Measurements from ENCODE around the gene LPP.

The LPP gene

DNA sequence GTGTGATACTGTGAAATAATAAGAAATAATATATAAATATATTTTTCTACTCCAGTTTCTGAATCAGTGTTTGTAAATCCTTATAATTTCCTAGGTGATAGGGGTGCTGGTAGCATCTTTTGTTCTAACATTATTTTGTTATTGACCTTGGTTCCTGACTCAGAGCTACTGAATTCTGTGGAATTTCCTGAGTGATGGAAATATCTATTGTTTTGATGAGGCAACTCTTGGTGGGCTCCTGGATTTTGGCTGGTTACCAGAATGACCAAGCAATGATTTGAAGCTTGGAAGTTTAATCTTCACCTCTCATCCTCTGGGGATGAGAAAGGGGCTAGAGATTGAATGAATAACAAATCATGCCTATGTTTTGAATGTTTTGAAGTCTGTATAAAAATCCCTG, 377.3 kb downstream of the LPP start:
- Histone ChIP-seq H3K4me3 (ENCODE audit: low read depth, low read length, poor library complexity, severe bottlenecking) (no peak overlapping the region), H3K27me3 (ENCODE audit: insufficient read depth, low read length) (no peaks in the 10 kb centered on the region), H3F3A (ENCODE audit: insufficient read depth, low read length) (no peaks in the 10 kb centered on the region), H3K9me3 (ENCODE audit: low read length) (no peaks in the 10 kb centered on the region), H3K4me1 (ENCODE audit: insufficient read depth, low read length, severe bottlenecking) (no peaks in the 10 kb centered on the region), H3K9ac (ENCODE audit: low read length) (no peak overlapping the region), H2AFZ (ENCODE audit: low read length) (no peak overlapping the region), H3K79me2 (ENCODE audit: insufficient read depth, low read length) (no peaks in the 10 kb centered on the region), H3K36me3 (ENCODE audit: insufficient read depth, low read length) (no peaks in the 10 kb centered on the region), H3K27ac (ENCODE audit: low read depth, low read length, poor library complexity, severe bottlenecking) (no peak overlapping the region), H3K4me2 (ENCODE audit: low read length) (no peak overlapping the region), H4K20me1 (ENCODE audit: insufficient read depth, low read length) (no peaks in the 10 kb centered on the region), H3K9me2 (ENCODE audit: low read depth, low read length) (no peaks in the 10 kb centered on the region)
- TF ChIP-seq, protein P1, sequence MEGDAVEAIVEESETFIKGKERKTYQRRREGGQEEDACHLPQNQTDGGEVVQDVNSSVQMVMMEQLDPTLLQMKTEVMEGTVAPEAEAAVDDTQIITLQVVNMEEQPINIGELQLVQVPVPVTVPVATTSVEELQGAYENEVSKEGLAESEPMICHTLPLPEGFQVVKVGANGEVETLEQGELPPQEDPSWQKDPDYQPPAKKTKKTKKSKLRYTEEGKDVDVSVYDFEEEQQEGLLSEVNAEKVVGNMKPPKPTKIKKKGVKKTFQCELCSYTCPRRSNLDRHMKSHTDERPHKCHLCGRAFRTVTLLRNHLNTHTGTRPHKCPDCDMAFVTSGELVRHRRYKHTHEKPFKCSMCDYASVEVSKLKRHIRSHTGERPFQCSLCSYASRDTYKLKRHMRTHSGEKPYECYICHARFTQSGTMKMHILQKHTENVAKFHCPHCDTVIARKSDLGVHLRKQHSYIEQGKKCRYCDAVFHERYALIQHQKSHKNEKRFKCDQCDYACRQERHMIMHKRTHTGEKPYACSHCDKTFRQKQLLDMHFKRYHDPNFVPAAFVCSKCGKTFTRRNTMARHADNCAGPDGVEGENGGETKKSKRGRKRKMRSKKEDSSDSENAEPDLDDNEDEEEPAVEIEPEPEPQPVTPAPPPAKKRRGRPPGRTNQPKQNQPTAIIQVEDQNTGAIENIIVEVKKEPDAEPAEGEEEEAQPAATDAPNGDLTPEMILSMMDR (IDR thresholded peaks at IDR 0.05; ENCODE audit: low read length), result no peak
- TF ChIP-seq EZH2 (IDR thresholded peaks at IDR 0.05; ENCODE audit: borderline replicate concordance, low read length), result no peak

DNA sequence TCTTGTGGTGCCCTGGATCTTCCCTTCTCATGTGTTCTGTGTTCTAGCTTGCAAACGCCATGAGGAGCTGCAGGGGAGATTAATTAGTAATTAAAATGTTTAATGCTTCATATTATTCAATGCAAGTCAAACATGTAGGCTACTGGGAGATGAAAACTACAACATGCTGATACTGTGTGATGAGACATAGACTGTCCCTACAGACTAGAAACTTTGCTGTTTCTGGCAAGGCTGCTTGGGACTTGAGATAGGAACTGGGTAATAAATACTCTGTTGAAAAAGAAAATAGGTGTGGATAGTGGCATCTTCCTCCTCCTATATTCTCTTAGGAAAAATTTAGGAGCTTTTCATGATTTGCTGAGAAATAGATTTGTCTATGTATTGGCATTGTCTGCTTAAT, 379.2 kb downstream of the LPP start:
- Histone ChIP-seq H3K79me2 (ENCODE audit: insufficient read depth, low read length) (no peaks in the 10 kb centered on the region), H3K27ac (ENCODE audit: low read depth, low read length, poor library complexity, severe bottlenecking) (no peak overlapping the region), H3K4me2 (ENCODE audit: low read length) (no peak overlapping the region), H4K20me1 (ENCODE audit: insufficient read depth, low read length) (no peaks in the 10 kb centered on the region), H2AFZ (ENCODE audit: low read length) (no peak overlapping the region), H3K9me3 (ENCODE audit: low read length) (no peaks in the 10 kb centered on the region), H3K9ac (ENCODE audit: low read length) (no peak overlapping the region), H3K27me3 (ENCODE audit: insufficient read depth, low read length) (no peaks in the 10 kb centered on the region), H3K4me3 (ENCODE audit: low read depth, low read length, poor library complexity, severe bottlenecking) (no peak overlapping the region), H3K36me3 (ENCODE audit: insufficient read depth, low read length) (no peaks in the 10 kb centered on the region), H3F3A (ENCODE audit: insufficient read depth, low read length) (no peaks in the 10 kb centered on the region), H3K9me2 (ENCODE audit: low read depth, low read length) (no peaks in the 10 kb centered on the region), H3K4me1 (ENCODE audit: insufficient read depth, low read length, severe bottlenecking) (no peaks in the 10 kb centered on the region)
- TF ChIP-seq, protein P1 (IDR thresholded peaks at IDR 0.05; ENCODE audit: low read length), result no peak
- no peak for TF ChIP-seq EZH2 (IDR thresholded peaks at IDR 0.05; ENCODE audit: borderline replicate concordance, low read length)

GRCh38 chr3:188533612-188534357, 379.8 kb downstream of the LPP start:
- no peaks in the 10 kb centered on the region for H3K4me1 ChIP-seq (ENCODE audit: insufficient read depth, low read length, severe bottlenecking)
- no peak overlapping the region for H2AFZ ChIP-seq (ENCODE audit: low read length)
- H3K36me3 ChIP-seq (ENCODE audit: insufficient read depth, low read length), result no peaks in the 10 kb centered on the region
- H3K9me3 ChIP-seq (ENCODE audit: low read length), result no peaks in the 10 kb centered on the region
- no peak overlapping the region for H3K9ac ChIP-seq (ENCODE audit: low read length)
- H3K79me2 ChIP-seq (ENCODE audit: insufficient read depth, low read length), result no peaks in the 10 kb centered on the region
- no peak overlapping the region for H3K4me2 ChIP-seq (ENCODE audit: low read length)
- H3F3A ChIP-seq (ENCODE audit: insufficient read depth, low read length), result no peaks in the 10 kb centered on the region
- no peak overlapping the region for H3K4me3 ChIP-seq (ENCODE audit: low read depth, low read length, poor library complexity, severe bottlenecking)
- no peak for TF ChIP-seq EZH2 (IDR thresholded peaks at IDR 0.05; ENCODE audit: borderline replicate concordance, low read length)
- TF ChIP-seq, protein P1 (IDR thresholded peaks at IDR 0.05; ENCODE audit: low read length), result no peak
- H4K20me1 ChIP-seq (ENCODE audit: insufficient read depth, low read length), result no peaks in the 10 kb centered on the region
- H3K27ac ChIP-seq (ENCODE audit: low read depth, low read length, poor library complexity, severe bottlenecking), result no peak overlapping the region
- H3K27me3 ChIP-seq (ENCODE audit: insufficient read depth, low read length), result no peaks in the 10 kb centered on the region
- no peaks in the 10 kb centered on the region for H3K9me2 ChIP-seq (ENCODE audit: low read depth, low read length)
